ENCODE measurements around the gene TSPO2. TPM values are rescaled to one million over a fixed set of nuclear protein-coding genes. Genes with fewer than 3 reads are reported as not detected.

TSPO2 gene
- total and polyA plus RNA-seq, 2 of the 13 experiments (the other 11 are each of a cell fraction or from before 2014, with no cell fraction given), result 0.55 TPM; not detected in 1

GRCh38 chr6:40996591-40997233, 45.6 kb upstream of the TSPO2 start (continued):
- peak; percentile 36; the same call in 1 of the 2 replicates for TF ChIP-seq MED1 (CRISPR knock-in tag; IDR thresholded peaks at IDR 0.05)
- 0 out of 2 replicates have a peak, but pooled peaks have one; percentile 14 for TF ChIP-seq ZNF644 (CRISPR knock-in tag; IDR thresholded peaks at IDR 0.05; ENCODE audit: low read depth)
- TF ChIP-seq NFIB (CRISPR knock-in tag; IDR thresholded peaks at IDR 0.05; ENCODE audit: borderline replicate concordance), result no peak
- TF ChIP-seq POLR2G (IDR thresholded peaks at IDR 0.05; ENCODE audit: low read depth, low read length), result peak; percentile 49
- peak; percentile 61; the same call in 1 of the 2 replicates for TF ChIP-seq ZNF687 (CRISPR knock-in tag; IDR thresholded peaks at IDR 0.05)
- TF ChIP-seq, protein P1, sequence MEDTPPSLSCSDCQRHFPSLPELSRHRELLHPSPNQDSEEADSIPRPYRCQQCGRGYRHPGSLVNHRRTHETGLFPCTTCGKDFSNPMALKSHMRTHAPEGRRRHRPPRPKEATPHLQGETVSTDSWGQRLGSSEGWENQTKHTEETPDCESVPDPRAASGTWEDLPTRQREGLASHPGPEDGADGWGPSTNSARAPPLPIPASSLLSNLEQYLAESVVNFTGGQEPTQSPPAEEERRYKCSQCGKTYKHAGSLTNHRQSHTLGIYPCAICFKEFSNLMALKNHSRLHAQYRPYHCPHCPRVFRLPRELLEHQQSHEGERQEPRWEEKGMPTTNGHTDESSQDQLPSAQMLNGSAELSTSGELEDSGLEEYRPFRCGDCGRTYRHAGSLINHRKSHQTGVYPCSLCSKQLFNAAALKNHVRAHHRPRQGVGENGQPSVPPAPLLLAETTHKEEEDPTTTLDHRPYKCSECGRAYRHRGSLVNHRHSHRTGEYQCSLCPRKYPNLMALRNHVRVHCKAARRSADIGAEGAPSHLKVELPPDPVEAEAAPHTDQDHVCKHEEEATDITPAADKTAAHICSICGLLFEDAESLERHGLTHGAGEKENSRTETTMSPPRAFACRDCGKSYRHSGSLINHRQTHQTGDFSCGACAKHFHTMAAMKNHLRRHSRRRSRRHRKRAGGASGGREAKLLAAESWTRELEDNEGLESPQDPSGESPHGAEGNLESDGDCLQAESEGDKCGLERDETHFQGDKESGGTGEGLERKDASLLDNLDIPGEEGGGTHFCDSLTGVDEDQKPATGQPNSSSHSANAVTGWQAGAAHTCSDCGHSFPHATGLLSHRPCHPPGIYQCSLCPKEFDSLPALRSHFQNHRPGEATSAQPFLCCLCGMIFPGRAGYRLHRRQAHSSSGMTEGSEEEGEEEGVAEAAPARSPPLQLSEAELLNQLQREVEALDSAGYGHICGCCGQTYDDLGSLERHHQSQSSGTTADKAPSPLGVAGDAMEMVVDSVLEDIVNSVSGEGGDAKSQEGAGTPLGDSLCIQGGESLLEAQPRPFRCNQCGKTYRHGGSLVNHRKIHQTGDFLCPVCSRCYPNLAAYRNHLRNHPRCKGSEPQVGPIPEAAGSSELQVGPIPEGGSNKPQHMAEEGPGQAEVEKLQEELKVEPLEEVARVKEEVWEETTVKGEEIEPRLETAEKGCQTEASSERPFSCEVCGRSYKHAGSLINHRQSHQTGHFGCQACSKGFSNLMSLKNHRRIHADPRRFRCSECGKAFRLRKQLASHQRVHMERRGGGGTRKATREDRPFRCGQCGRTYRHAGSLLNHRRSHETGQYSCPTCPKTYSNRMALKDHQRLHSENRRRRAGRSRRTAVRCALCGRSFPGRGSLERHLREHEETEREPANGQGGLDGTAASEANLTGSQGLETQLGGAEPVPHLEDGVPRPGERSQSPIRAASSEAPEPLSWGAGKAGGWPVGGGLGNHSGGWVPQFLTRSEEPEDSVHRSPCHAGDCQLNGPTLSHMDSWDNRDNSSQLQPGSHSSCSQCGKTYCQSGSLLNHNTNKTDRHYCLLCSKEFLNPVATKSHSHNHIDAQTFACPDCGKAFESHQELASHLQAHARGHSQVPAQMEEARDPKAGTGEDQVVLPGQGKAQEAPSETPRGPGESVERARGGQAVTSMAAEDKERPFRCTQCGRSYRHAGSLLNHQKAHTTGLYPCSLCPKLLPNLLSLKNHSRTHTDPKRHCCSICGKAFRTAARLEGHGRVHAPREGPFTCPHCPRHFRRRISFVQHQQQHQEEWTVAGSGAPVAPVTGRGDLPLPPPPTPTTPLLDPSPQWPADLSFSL (CRISPR knock-in tag; IDR thresholded peaks at IDR 0.05), result peak; percentile 14; the same call in 1 of the 2 replicates
- peak; percentile 33; the same call in 1 of the 2 replicates for TF ChIP-seq BCL6 (CRISPR knock-in tag; IDR thresholded peaks at IDR 0.05)
- TF ChIP-seq, protein P2, sequence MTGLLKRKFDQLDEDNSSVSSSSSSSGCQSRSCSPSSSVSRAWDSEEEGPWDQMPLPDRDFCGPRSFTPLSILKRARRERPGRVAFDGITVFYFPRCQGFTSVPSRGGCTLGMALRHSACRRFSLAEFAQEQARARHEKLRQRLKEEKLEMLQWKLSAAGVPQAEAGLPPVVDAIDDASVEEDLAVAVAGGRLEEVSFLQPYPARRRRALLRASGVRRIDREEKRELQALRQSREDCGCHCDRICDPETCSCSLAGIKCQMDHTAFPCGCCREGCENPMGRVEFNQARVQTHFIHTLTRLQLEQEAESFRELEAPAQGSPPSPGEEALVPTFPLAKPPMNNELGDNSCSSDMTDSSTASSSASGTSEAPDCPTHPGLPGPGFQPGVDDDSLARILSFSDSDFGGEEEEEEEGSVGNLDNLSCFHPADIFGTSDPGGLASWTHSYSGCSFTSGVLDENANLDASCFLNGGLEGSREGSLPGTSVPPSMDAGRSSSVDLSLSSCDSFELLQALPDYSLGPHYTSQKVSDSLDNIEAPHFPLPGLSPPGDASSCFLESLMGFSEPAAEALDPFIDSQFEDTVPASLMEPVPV (CRISPR knock-in tag; IDR thresholded peaks at IDR 0.05), result 0 out of 2 replicates have a peak, but pooled peaks have one; percentile 11
- peak; percentile 55; the same call in 1 of the 2 replicates for TF ChIP-seq ZNF292 (CRISPR knock-in tag; IDR thresholded peaks at IDR 0.05; ENCODE audit: borderline replicate concordance, low read depth)
- 0 out of 2 replicates have a peak, but pooled peaks have one; percentile 16 for TF ChIP-seq ZSCAN9 (CRISPR knock-in tag; IDR thresholded peaks at IDR 0.05; ENCODE audit: borderline replicate concordance)
- TF ChIP-seq FOXK1 (CRISPR knock-in tag; IDR thresholded peaks at IDR 0.05; ENCODE audit: borderline replicate concordance, low read depth), result no peak
- peak; percentile 70; the same call in 1 of the 2 replicates for TF ChIP-seq CHD4 (IDR thresholded peaks at IDR 0.05; ENCODE audit: borderline replicate concordance, low read length)
- TF ChIP-seq ZNF343 (CRISPR knock-in tag; IDR thresholded peaks at IDR 0.05), result 0 out of 2 replicates have a peak, but pooled peaks have one; percentile 33
- TF ChIP-seq MTERF4 (CRISPR knock-in tag; IDR thresholded peaks at IDR 0.05), result 0 out of 2 replicates have a peak, but pooled peaks have one; percentile 60
- TF ChIP-seq ZSCAN25 (CRISPR knock-in tag; IDR thresholded peaks at IDR 0.05), result no peak

Data from HepG2 (cell line).